ENCODE results near the gene B4GALT6. TPM values are rescaled to one million over a fixed set of nuclear protein-coding genes. Genes with fewer than 3 reads are reported as not detected.

Gene B4GALT6
- total and polyA plus RNA-seq, 2 of the 13 experiments (the other 11 are each of a cell fraction or from before 2014, with no cell fraction given): 1.9 to 3.3 TPM

DNA sequence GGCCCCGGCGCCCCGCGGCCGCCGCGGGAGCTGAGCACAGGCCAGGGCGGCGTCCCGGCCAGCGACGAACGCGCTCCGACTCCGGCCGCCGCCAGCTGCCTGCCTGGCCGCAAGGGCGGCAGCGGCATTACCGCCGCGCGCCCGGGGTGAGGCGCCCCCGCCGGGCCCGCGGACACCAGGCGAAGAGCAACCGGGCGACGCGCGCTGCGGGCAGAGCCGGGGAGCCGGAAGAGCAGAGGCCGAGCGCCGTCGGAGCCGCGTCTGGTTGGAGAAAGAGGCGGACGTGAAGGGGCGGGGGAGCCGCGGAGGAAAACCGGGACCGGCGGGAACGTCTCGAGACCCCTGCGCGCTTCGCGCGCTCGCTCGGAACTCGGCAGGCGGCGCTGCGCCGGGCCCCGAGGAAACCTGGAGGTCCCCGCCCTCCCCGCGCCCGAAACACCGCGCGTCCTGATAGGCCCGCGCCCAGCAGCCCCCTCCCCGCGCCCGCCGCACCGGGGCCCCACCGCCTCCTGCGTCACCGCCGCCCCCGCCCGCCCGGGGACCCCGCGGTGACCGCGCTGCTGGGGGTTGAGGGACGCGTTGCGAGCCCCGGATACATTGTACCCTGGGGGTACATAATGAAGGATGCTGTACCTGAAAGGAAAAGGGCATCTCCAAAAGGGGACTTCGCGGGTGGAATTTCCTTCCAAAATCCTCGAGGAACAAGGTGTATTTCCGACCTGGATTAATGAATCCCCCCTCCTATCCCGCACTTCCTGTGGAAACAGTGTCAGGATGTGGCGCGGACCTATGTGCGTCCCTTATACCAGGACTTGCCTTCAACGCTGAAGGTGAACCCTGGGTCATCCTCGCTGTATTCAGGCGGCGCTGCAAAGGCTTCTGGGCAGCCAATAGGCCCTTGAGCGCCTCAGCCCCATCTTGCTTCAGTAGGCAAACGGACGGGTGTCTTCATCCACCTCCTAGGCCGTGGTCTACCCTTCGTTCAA lies 1.0 kb upstream of the B4GALT6 start (continued):
- TF ChIP-seq PBX2 (CRISPR knock-in tag; IDR thresholded peaks at IDR 0.05) (no peak), ZNF572 (CRISPR knock-in tag; IDR thresholded peaks at IDR 0.05) (no peak), TEF (CRISPR knock-in tag; IDR thresholded peaks at IDR 0.05) (no peak), ZNF510 (CRISPR knock-in tag; IDR thresholded peaks at IDR 0.05; ENCODE audit: low read depth) (no peak), FOXM1 (CRISPR knock-in tag; IDR thresholded peaks at IDR 0.05) (no peak), RFXAP (CRISPR knock-in tag; IDR thresholded peaks at IDR 0.05; ENCODE audit: borderline replicate concordance) (no peak), MAX (IDR thresholded peaks at IDR 0.05) (peak; percentile 68; the same call in 1 of the 2 replicates), ZNF251 (CRISPR knock-in tag; IDR thresholded peaks at IDR 0.05) (no peak), RORA (CRISPR knock-in tag; IDR thresholded peaks at IDR 0.05) (no peak), PATZ1 (CRISPR knock-in tag; IDR thresholded peaks at IDR 0.05) (peak; percentile 33; the same call in 1 of the 2 replicates), SP1 (IDR thresholded peaks at IDR 0.05) (no peak), SP1 (CRISPR knock-in tag; IDR thresholded peaks at IDR 0.05) (0 out of 2 replicates have a peak, but pooled peaks have one; percentile 26), ETS1 (CRISPR knock-in tag; IDR thresholded peaks at IDR 0.05) (no peak), ZNF430 (CRISPR knock-in tag; IDR thresholded peaks at IDR 0.05) (0 out of 2 replicates have a peak, but pooled peaks have one; percentile 47), SP140L (CRISPR knock-in tag; IDR thresholded peaks at IDR 0.05; ENCODE audit: borderline replicate concordance) (no peak), ZNF7 (CRISPR knock-in tag; IDR thresholded peaks at IDR 0.05) (no peak)
- TF ChIP-seq, protein P1, sequence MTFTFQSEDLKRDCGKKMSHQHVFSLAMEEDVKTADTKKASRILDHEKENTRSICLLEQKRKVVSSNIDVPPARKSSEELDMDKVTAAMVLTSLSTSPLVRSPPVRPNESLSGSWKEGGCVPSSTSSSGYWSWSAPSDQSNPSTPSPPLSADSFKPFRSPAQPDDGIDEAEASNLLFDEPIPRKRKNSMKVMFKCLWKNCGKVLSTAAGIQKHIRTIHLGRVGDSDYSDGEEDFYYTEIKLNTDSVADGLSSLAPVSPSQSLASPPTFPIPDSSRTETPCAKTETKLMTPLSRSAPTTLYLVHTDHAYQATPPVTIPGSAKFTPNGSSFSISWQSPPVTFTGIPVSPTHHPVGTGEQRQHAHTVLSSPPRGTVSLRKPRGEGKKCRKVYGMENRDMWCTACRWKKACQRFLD (CRISPR knock-in tag; IDR thresholded peaks at IDR 0.05; ENCODE audit: borderline replicate concordance): no peak
- TF ChIP-seq, protein P2, sequence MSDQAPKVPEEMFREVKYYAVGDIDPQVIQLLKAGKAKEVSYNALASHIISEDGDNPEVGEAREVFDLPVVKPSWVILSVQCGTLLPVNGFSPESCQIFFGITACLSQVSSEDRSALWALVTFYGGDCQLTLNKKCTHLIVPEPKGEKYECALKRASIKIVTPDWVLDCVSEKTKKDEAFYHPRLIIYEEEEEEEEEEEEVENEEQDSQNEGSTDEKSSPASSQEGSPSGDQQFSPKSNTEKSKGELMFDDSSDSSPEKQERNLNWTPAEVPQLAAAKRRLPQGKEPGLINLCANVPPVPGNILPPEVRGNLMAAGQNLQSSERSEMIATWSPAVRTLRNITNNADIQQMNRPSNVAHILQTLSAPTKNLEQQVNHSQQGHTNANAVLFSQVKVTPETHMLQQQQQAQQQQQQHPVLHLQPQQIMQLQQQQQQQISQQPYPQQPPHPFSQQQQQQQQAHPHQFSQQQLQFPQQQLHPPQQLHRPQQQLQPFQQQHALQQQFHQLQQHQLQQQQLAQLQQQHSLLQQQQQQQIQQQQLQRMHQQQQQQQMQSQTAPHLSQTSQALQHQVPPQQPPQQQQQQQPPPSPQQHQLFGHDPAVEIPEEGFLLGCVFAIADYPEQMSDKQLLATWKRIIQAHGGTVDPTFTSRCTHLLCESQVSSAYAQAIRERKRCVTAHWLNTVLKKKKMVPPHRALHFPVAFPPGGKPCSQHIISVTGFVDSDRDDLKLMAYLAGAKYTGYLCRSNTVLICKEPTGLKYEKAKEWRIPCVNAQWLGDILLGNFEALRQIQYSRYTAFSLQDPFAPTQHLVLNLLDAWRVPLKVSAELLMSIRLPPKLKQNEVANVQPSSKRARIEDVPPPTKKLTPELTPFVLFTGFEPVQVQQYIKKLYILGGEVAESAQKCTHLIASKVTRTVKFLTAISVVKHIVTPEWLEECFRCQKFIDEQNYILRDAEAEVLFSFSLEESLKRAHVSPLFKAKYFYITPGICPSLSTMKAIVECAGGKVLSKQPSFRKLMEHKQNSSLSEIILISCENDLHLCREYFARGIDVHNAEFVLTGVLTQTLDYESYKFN (CRISPR knock-in tag; conservative IDR thresholded peaks at IDR 0.05): 0 out of 2 replicates have a peak, but pooled peaks have one; percentile 18

All from HepG2 (cell line).